Activated naive CD4-positive, alpha-beta T cell (primary cell): ENCODE results near the gene CPM.

ENCODE experiments used
- DNase-seq, 4 experiments: peaks; one replicate each; lab custom pipeline; 2025; lab: John Stamatoyannopoulos, UW

CPM gene

DNA sequence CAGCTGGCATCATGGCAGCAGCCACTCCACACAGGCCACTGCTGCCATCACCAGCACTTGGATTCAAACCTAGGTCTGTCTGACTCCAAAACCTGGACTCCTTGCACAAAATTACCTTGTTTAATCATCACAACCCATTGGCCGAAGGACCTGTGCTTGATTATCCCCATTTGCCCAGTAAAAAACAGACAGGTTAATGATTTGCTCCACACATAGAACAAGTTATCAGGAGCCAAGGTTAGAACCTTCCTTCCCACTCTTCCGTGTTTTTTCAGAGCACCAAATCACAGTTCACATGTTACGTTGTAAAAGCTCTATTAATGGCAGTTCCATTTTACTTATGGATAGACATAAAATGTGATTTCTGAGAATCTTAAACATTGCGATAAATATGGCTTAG is 23.5 kb upstream of the CPM start:
- DNase-seq: no peak

- DNase-seq: no peak
Measured at GRCh38 chr12:68954811-68955210, 21.8 kb upstream of the CPM start.

- no peak for DNase-seq
Measured at GRCh38 chr12:68953536-68953935, 20.6 kb upstream of the CPM start.

DNA sequence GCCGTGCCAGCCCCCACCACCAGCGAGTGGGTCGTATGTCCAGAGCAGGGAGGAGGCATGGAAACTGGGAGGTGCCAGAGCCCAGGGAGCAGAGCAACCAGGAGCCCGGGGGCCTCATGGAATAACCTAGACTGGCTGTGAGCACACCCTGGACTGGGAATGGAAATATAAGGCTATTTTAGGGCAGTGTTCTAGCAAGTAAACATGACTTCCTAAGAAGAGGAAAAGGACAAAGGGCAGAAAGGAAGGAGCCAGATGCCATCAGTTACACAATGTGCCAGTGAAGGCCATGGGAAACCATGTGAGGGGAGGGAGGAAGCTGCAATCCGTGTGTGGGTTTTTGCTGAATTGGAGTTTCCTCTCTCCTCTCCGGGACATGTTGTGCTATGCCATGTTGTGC is 18.7 kb upstream of the CPM start:
- no peak for DNase-seq

DNA sequence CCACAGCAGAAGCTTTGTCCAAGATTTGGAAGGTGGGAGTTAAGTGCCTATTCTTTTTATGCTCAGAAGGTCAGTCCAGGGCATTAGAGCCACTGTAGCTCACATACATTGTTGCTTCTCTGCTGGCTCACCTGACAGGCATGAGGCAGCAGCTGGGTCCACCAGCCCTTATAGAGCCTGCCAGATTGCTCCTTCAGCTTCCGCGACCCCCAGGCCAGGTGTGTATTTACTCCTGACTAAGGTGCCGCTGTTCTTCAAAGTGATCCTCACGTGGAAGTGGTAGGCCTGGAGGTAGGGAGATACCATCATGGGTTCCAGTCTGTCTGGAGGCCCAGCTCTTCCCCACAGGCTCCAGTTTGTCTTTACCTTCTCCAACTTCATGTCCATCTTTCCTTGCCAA is 17.5 kb upstream of the CPM start:
- no peak for DNase-seq

- no peak for DNase-seq
Measured at GRCh38 chr12:68945255-68945654, 12.3 kb upstream of the CPM start.

DNA sequence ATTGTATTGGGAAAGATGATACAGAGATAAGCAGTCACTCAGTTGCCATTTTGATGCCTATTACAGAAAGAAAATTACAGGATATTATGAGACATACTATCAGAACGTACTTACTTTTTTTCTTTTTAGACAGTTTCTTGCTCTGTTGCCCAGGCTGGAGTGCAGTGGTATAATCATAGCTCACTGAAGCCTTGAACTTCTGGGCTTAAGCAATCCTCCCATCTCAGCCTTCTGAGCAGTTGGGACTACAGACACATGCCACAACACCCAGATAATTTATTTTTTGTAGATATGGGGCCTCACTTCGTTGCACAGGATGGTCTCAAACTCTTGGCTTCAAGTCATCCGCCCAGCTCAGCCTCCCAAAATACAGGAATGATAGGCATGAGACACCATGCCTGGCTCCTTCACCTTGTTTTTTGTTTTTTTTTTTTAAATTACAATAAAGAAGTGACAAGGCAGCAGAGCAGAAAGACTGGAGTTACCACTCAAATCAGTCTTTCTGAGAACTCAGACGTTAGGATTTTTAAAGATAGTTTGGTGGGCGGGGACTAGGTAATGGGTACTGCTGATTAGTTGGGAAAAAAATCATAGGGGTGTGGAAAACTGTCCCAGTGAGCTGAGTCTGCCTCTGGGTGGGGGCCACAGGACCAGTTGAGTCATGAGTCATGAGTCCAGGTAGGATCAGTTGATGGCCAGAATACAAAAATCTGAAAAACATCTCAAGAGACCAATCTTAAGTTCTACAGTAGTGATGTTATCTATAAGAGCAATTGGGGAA is 11.5 kb upstream of the CPM start:
- DNase-seq: no peak

- DNase-seq: no peak
Measured at GRCh38 chr12:68943848-68944247, 10.9 kb upstream of the CPM start.

GRCh38 chr12:68940731-68941130 is 7.8 kb upstream of the CPM start:
- DNase-seq: no peak

DNA sequence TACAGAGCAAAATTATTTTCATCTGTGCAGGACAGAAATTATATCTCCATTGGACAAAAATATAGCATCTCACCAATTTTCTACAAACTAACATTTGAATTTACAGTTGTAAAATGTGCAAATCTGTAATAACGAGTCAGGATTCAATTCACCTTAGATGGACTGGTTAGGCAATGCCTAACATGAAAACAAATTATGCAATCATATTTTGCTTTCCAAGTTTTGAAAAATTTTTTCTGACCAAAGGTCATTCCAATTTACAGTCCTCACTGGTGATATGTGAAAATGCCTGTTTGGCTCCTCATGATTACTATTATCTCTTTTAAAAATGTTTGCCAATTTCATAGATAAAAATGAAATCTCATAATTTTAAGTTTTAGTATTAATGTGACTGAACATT is 6.5 kb upstream of the CPM start:
- no peak for DNase-seq

DNA sequence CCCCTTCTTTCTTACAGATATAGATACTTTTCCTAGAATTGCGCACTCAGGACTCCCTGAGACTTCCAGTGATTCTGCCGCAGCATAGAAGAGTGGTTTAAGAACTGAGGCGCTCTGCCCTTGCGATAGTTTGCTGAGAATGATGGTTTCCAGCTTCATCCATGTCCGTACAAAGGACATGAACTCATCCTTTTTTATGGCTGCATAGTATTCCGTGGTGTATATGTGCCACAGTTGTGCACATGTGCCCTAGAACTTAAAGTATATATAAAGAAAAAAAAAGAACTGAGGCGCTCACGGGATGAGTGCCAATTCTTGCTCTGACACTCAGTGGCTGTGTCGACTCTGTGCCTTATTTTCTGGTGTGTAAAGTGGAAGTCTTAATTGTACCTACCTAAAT is 1.4 kb upstream of the CPM start:
- DNase-seq: no peak

DNA sequence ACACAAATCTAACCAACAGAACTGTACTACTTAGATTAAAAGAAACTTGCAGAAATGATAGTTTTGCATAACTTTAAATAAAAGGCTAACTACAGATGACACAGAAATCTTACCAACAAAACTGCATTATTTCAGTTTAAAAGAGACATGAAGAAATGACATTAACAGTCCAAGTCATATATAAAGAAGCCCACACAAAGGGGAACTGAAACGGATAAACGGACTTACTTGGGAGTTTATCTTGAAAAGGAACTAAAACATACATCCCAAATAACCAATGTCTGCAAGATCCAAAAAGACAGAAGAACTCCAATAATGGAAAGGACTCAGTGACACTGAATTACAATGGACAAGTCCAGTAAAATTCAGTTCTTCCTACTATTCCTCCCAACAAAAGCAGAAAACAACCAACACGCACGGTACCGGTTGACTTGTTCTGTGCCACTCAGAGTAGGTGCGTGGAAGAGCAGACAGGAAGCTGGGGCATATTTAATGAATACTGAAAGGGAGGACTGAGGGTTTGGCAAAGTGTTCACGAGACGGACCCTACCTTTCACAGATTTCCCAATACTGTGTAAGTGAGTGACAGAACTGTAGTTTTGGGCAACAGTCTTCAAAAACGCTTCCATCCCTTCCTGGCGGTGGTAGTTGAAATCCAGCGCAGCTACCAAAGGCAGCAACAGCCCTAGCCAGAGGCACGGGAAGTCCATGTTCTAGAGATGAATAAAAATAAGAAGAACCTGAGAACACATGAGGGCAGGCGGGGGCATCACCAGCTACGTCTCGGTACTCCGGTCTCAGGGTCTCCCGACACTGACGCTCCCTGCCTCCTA is 627 bp downstream of the CPM start:
- DNase-seq: no peak

- no peak for DNase-seq
Measured at GRCh38 chr12:68930178-68930577, 2.8 kb downstream of the CPM start.

DNA sequence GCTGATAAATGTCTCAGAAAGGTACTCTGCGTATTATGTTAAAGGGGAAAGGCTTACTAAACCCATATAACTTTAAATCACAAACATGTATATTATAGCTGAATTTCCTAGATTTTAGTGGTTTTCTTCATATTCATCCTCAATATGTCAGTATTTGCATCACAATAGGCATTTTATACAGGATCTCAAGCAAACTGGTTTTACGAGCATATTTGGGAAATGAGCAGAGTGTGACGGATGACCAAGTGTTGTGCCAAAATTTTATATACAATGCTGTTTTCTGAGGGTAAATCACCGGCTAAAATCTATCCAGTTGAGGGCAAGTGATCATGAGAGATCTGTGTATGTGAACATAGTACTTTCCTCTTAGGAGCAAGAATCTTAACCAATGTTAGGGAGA is 8.4 kb downstream of the CPM start:
- DNase-seq: no peak

DNA sequence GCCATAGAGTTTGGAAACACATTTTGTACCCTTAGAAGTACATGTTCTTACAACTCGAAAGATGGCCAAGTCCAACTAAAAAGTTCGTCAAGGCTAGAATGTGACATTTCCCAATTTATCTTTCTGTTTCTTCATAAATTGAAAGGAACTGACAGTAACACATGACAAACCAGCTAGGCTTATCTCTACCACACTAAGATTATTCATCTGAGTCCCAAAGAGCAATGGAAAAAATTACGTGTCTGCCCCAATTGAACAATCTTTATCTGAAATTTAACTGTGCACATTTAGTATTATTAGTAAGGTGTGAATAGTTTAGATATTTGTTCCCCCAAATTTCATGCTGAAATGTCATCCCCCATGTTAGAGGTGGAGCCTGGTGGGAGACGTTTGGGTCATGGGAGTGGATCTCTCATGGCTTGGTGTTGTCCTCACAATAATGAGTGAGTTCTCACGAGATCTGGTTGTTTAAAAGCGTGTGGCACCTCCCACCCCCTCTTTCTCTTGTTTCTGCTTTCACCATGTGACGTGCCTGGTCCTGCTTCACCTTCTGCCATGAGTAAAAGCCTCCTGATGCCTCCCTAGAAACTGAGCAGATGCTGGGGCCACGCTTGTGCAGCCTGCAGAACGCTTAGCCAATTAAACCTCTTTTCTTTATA is 13.3 kb downstream of the CPM start:
- DNase-seq: no peak

DNA sequence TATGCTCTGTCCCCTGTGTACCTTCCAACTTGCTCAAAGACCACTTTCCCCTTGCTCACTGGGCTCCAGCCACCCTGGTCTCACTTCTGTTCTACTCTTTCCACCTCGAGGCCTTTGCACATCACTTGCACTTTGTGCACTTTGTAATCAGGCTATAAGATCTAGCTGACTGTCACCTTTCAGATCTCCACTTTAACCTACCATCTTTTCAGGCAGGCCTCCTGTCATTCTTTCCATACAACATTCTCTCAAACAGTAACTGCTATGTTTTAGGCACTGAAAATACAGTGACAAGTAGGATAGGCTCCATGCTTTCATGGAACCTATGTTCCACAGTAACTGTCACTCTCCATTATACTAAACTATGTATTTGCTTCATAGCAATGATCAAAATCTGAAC is 14.0 kb downstream of the CPM start:
- no peak for DNase-seq

DNA sequence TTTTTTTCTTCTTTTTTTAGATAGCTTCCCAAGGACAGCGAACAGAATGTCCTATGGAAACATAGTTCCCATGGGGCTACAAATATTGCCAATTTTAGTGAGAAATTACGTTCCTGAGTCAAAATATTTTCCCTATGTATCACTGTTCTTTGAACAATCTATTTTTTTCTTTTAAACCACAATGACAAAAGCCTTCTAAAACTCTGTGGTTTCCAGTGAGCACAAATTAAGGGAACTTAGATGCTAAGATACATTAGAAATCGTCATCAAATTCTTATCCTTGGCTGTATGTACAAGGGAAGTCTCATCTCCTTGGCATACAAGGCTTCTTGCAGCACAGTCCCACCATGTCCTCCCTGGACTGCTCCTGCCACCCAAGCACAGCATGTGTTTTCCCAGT is 17.9 kb downstream of the CPM start:
- no peak for DNase-seq

- DNase-seq: no peak
Measured at GRCh38 chr12:68913682-68914081, 19.3 kb downstream of the CPM start.

- no peak for DNase-seq
Measured at GRCh38 chr12:68912916-68913315, 20.1 kb downstream of the CPM start.

- DNase-seq: no peak
Measured at GRCh38 chr12:68911197-68911718, 21.7 kb downstream of the CPM start.

GRCh38 chr12:68910128-68910527 is 22.8 kb downstream of the CPM start:
- DNase-seq: no peak

DNA sequence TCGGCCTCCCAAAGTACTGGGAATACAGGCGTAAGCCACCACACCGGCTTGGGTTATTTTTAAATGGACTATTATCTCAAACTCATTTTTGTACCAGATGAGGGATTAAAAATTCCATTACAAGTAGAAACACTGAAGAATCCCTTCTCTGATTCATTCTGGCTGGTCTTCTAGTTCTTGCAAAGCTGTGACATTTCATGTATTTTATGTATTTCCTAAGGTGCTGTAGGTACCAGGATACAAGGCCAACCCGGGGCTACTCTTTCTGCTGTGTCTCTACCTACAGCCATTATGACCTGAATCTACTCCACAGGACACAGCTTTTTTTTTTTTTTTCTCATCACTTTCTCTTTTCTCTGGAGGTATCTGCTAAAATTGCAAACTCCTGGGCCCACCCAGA is 24.9 kb downstream of the CPM start:
- DNase-seq: no peak

DNA sequence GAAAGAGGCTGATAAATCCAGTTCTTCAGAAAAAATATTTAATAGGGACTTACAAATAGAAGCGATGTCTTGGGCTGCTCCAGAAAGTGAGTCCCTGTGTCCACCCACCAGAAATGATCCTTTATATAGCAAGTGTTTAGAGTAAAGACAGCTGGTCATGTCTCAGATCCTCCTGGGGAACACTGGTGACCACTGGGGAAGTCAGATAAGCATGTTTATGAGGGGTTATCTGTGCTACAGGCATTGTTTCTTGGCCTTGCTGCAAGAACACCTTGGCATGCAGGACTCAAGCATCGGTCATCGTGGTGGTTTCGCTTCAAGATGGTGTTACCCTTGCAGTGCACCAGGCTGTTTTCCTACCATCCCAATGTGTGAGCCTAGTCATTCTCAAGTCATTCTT is 27.2 kb downstream of the CPM start:
- DNase-seq: no peak
